Measurements from ENCODE around the gene TMEM61.
A peak's percentile ranks its signal among the peaks of the same experiment; 100 is the strongest.
"Not testable (repeated sequence)": the region's sequence is repeated elsewhere in the genome, so short reads cannot be mapped to it uniquely, and the experiment has no call there.

TMEM61 gene

GRCh38 chr1:55015123-55015522 is 34.7 kb downstream of the TMEM61 start:
- TF ChIP-seq CTCF (IDR thresholded peaks at IDR 0.05; ENCODE audit: control insufficient read depth, insufficient read depth, low read depth, low read length, missing control alignments) = no peak
- DNase-seq (ENCODE audit: low read depth) = no peak
- no peak overlapping the region for H3K4me3 ChIP-seq (ENCODE audit: control insufficient read depth, low read depth, low read length)

GRCh38 chr1:55015731-55016620 is 35.5 kb downstream of the TMEM61 start:
- DNase-seq (ENCODE audit: low read depth) = no peak
- no peak for TF ChIP-seq CTCF (IDR thresholded peaks at IDR 0.05; ENCODE audit: control insufficient read depth, insufficient read depth, low read depth, low read length, missing control alignments)
- no peak overlapping the region for H3K4me3 ChIP-seq (ENCODE audit: control insufficient read depth, low read depth, low read length)

- DNase-seq (ENCODE audit: low read depth) = no peak
- H3K4me3 ChIP-seq (ENCODE audit: control insufficient read depth, low read depth, low read length) = no peak overlapping the region
- TF ChIP-seq CTCF (IDR thresholded peaks at IDR 0.05; ENCODE audit: control insufficient read depth, insufficient read depth, low read depth, low read length, missing control alignments) = no peak
Measured at GRCh38 chr1:55018395-55018794, 38.0 kb downstream of the TMEM61 start.

- no peak overlapping the region for H3K4me3 ChIP-seq (ENCODE audit: control insufficient read depth, low read depth, low read length)
- DNase-seq (ENCODE audit: low read depth) = peak; percentile 73
- TF ChIP-seq CTCF (IDR thresholded peaks at IDR 0.05; ENCODE audit: control insufficient read depth, insufficient read depth, low read depth, low read length, missing control alignments) = peak; percentile 96
Measured at GRCh38 chr1:55021942-55022546, 41.6 kb downstream of the TMEM61 start.

GRCh38 chr1:55024163-55024562 is 43.7 kb downstream of the TMEM61 start:
- not testable (repeated sequence) for DNase-seq (ENCODE audit: low read depth); H3K4me3 ChIP-seq (ENCODE audit: control insufficient read depth, low read depth, low read length)

GRCh38 chr1:55026682-55027081 is 46.3 kb downstream of the TMEM61 start:
- DNase-seq (ENCODE audit: low read depth); H3K4me3 ChIP-seq (ENCODE audit: control insufficient read depth, low read depth, low read length): not testable (repeated sequence)

GRCh38 chr1:55031098-55031497 is 50.7 kb downstream of the TMEM61 start:
- DNase-seq (ENCODE audit: low read depth); H3K4me3 ChIP-seq (ENCODE audit: control insufficient read depth, low read depth, low read length): not testable (repeated sequence)

GRCh38 chr1:55033265-55033614 is 52.8 kb downstream of the TMEM61 start:
- no peak overlapping the region for H3K4me3 ChIP-seq (ENCODE audit: control insufficient read depth, low read depth, low read length)
- TF ChIP-seq CTCF (IDR thresholded peaks at IDR 0.05; ENCODE audit: control insufficient read depth, insufficient read depth, low read depth, low read length, missing control alignments) = no peak
- DNase-seq (ENCODE audit: low read depth) = no peak
